ENCODE measurements around the gene USP33.
"Not testable (repeated sequence)": the region's sequence is repeated elsewhere in the genome, so short reads cannot be mapped to it uniquely, and the experiment has no call there.

GRCh38 chr1:77786093-77786741 is 26.6 kb upstream of the USP33 start:
- not testable (repeated sequence) for TF ChIP-seq EZH2phosphoT487 (IDR thresholded peaks at IDR 0.05; ENCODE audit: borderline replicate concordance, low read depth, low read length); CTCF (conservative IDR thresholded peaks at IDR 0.05; ENCODE audit: low read length)

Data from OCI-LY7 (cell line).